Stimulated activated naive CD8-positive, alpha-beta T cell treated with anti-CD3 and anti-CD28 coated beads, Interleukin-15, Interleukin-2, amounts not matched to agents 100 ng/mL and 50 ng/mL, for 24 hours (primary cell): Measurements from ENCODE around the gene MEGF8.

Source experiments
- H3K27ac Mint-ChIP-seq: one replicate; pipeline ENCODE4 v1.8.0; 2021; ENCODE audit warnings: mild to moderate bottlenecking, mixed read lengths
- H3K27me3 Mint-ChIP-seq: one replicate; pipeline ENCODE4 v1.8.0; 2021; ENCODE audit warnings: mixed read lengths
- H3K36me3 Mint-ChIP-seq: one replicate; pipeline ENCODE4 v1.8.0; 2021; ENCODE audit warnings: low read depth, mixed read lengths
- H3K4me1 Mint-ChIP-seq: one replicate; pipeline ENCODE4 v1.8.0; 2021; ENCODE audit warnings: low read depth, mixed read lengths
- H3K4me3 Mint-ChIP-seq: one replicate; pipeline ENCODE4 v1.8.0; 2021; ENCODE audit warnings: mild to moderate bottlenecking, mixed read lengths
- H3K9me3 Mint-ChIP-seq: one replicate; pipeline ENCODE4 v1.8.0; 2021; ENCODE audit warnings: mixed read lengths

MEGF8 gene

DNA sequence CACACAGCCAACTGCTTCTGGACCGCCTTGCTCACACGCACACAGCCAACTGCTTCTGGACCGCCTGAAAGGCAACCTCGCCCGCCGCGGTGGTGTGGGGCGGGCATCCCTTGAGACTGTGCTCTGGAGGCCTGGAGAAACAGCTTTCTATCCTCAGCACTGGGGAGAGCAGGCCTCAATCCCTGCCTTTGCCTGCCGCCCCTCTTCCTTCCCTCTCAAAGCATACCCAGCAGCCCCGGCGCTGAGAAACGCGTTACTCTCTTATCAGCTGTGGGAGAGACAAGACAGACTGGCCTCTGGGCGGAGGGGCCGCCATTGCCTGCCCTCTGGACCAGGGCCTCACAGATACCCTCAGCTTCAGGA, 98.9 kb downstream of the MEGF8 start:
- Mint-ChIP-seq H3K4me3 (peak overlapping the region; percentile 93), H3K36me3 (no peaks in the 10 kb centered on the region), H3K27ac (no peak overlapping the region), H3K27me3 (no peaks in the 10 kb centered on the region), H3K4me1 (peaks cover 45% of the 10 kb centered on the region), H3K9me3 (no peaks in the 10 kb centered on the region)

DNA sequence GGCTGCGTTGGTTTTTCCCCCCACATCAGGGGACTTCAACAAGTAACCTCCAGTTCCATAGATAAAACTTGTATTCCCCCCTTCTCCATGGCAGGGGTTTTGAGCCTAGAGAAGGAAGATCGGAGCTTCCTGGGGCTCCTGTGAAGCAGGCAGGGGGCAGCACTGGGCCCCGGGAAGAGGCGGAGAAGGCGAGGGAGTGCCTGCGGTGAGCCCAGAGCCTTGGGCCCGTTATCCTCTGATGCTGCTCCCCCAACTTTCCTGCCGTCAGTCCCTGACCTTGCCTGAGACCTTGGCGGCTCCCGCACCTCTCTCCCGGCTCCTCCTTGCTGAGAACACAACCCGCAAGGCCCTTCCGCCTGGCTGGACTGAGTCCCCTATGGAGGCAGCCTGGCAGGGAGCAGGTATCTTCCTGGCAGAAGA, 99.3 kb downstream of the MEGF8 start:
- Mint-ChIP-seq H3K36me3 (no peaks in the 10 kb centered on the region), H3K27me3 (no peaks in the 10 kb centered on the region), H3K27ac (no peak overlapping the region), H3K9me3 (no peaks in the 10 kb centered on the region), H3K4me1 (peaks cover 45% of the 10 kb centered on the region), H3K4me3 (no peak overlapping the region)

DNA sequence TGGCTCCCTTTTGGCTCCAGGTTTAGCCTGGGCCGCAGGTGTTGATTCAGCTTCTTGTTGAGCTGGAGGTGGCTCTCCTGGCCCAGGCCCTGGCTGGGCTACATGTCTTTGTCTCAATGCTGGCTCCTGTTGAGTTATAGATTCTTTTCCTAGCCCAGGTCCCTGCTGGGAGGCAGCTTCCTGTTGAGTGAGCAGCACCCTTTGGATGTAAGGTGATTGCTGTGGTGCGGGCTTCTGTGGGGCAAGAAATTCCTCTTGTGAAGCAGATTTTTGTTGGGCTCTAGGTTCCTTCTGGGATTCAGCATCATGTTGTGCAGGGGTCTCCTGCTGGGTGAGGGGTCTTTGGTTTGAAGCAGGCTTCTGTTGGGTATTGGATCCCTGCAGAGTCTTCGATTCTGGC, 101.2 kb downstream of the MEGF8 start:
- Mint-ChIP-seq H3K27me3 (no peaks in the 10 kb centered on the region), H3K36me3 (no peaks in the 10 kb centered on the region), H3K9me3 (no peaks in the 10 kb centered on the region), H3K27ac (no peak overlapping the region), H3K4me1 (peaks cover 26% of the 10 kb centered on the region), H3K4me3 (no peak overlapping the region)

DNA sequence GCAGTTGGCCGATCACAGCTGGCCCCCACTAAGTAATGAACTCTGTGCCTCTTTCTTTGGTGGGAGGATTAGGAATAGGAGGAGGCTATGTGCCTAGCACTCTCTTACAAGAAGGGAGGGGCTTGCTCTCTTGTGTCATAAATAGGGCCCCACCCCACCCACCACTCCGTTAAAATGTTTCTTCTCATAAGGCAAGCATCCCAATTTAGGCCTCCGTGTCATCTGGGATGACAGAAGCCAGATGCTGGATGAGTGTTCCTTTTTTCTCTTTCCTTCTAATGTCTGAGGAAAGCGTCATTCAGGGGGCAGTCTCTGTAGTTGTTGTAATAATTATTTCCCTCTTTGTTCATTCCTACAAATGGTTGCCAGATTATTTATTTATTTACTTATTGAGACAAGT, 101.9 kb downstream of the MEGF8 start, which contains the start of gene LIPE:
Gene LIPE, minus strand, starts transcription at position 76 of the 400 bp plus-strand sequence. CDS start 239 bp downstream, outside the sequence.
- Mint-ChIP-seq H3K9me3 (no peaks in the 10 kb centered on the region), H3K36me3 (no peaks in the 10 kb centered on the region), H3K27me3 (no peaks in the 10 kb centered on the region), H3K4me1 (peaks cover 19% of the 10 kb centered on the region), H3K27ac (no peak within 1 kb of the TSS), H3K4me3 (no peak within 1 kb of the TSS)
